ENCODE data around the gene TM4SF20.

TM4SF20 gene

GRCh38 chr2:227366769-227367426, 12.2 kb downstream of the TM4SF20 start:
- no peak for DNase-seq

GRCh38 chr2:227365833-227366232, 13.3 kb downstream of the TM4SF20 start:
- no peak for DNase-seq

DNA sequence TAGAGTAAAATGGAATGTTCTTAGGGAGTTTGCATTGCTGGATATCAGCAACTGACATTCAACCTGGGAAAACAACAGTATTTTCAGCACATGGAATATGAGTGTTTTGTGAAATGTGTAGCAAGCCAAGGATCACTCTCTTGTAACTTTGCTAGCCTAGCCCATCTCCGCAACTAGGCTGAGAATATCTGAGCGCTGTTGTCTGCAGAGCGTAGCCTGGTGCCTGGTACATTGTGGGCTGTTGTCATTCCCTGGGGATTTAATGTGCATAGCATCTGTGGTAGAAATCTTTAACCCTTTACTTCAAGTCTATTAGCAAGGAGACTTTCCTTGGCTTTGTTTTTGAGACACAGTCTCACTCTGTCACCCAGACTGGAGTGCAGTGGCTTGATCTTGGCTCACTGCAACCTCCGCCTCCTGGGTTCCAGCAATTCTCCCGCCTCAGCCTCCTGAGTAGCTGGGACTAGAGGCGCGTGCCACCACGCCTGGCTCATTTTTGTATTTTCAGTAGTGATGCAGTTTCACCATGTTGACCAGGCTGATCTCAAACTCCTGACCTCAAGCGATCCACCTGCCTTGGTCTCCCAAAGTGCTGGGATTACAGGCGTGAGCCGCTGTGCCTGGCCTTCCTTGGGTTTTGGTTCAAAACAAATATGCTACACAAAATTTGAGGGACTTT, 14.4 kb downstream of the TM4SF20 start:
- DNase-seq, result peak in 1 of 2 experiments; percentile 6

DNA sequence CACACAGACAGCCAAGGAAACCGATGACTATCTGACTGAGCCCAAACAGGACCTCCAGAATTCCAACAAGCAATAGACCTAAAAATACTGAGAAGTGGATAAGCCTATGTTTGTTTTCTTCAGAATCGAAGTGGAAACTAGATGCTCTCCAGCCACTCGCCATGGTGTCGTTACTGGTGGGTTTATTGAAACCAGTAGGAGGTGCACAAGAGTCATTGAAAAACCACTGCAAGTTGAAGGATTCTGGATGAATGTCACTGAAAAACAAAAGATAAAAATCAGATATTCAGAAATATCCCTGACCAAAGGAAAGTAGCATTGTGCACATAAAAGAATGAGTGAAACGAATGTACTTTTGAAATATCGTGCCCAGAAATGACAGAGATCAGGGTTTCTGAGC, 15.3 kb downstream of the TM4SF20 start:
- DNase-seq, result no peak

GRCh38 chr2:227360351-227360750, 18.8 kb downstream of the TM4SF20 start:
- no peak for DNase-seq

DNA sequence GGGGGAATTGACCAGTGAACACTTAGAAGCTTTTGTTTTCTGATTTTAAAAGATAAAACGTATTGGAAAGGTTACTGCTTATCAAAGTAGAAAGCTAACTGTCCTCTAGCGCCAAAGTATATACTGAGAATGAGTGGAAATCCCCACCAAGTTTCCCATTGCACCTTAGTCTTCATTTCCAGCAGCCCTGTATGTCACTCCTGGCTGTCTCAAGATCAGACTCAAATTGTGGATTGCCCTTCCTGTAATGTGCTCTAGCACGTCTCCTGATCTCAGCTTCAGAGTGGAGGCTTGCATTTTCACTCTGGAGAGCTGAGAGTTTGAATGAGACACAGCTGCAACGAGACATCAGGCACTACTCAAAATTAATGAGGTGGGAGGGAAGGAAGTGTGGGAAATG, 27.5 kb downstream of the TM4SF20 start:
- DNase-seq, result no peak

- DNase-seq, result no peak
Measured at GRCh38 chr2:227349989-227350612, 29.0 kb downstream of the TM4SF20 start.

DNA sequence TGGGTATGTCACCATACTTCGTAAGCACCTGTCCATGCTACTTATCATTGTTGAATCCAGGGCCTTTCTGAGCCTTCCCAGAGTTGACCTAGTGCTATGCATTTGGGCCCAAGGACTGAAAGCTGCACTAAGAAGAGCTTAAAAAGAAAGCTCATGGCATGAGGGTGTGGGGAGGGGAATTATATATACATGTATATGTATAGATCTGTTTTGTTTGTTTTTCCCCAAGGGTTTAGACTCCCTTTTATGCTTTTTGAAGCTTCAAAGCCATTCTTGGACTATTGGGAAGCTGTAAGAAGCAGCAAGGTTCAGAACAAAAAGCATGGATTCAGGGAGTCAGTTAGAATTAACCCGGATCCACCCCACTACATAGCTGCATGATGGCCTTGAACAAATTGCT, 30.8 kb downstream of the TM4SF20 start:
- DNase-seq, result no peak

- no peak for DNase-seq
Measured at GRCh38 chr2:227347117-227347516, 32.0 kb downstream of the TM4SF20 start.

- no peak for DNase-seq
Measured at GRCh38 chr2:227344231-227344630, 34.9 kb downstream of the TM4SF20 start.

DNA sequence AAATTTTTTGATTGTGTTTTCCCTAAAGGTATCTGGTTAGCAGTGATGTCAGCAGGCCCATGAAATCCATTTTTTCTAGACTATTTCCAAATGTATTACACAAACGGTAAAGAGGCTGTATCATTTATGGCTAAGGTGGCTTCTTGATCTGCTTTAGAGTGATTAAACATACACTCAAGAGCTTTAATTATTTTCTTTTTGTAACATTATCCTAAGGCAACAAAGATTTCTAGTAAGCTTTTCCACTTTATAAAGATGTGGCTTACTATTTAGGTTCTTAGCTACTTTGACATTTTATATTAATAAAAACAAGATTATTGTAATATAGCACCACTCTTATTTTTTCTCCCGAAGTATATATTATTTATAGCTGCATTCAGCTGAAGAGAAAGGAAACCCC, 37.6 kb downstream of the TM4SF20 start:
- DNase-seq, result no peak

- no peak for DNase-seq
Measured at GRCh38 chr2:227340106-227340505, 39.0 kb downstream of the TM4SF20 start.

- no peak for DNase-seq
Measured at GRCh38 chr2:227339098-227339599, 40.0 kb downstream of the TM4SF20 start.

- no peak for DNase-seq
Measured at GRCh38 chr2:227337442-227337841, 41.7 kb downstream of the TM4SF20 start.

DNA sequence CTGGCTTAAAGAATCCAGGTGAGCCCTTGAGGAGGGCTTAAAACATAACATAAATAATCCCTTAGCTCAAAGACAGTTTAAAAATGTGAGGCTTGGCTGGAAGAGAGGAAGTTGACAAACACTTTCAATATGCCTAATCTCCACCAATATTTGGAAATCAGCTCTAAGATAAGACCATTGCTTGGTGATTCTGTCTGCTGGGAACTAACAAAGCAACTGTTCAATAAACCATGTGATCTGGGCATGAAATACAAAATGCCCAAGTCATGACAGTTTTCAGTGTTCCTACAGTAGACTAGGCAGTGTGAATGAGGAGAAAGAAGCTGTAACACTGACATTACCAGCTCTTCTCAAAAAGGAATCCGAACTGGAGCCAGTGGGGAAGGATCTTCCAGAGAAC, 43.4 kb downstream of the TM4SF20 start:
- no peak for DNase-seq

GRCh38 chr2:227326783-227327182, 52.3 kb downstream of the TM4SF20 start:
- no peak for DNase-seq

- DNase-seq, result peak in 1 of 2 experiments; percentile 52
Measured at GRCh38 chr2:227325839-227326195, 53.3 kb downstream of the TM4SF20 start.

DNA sequence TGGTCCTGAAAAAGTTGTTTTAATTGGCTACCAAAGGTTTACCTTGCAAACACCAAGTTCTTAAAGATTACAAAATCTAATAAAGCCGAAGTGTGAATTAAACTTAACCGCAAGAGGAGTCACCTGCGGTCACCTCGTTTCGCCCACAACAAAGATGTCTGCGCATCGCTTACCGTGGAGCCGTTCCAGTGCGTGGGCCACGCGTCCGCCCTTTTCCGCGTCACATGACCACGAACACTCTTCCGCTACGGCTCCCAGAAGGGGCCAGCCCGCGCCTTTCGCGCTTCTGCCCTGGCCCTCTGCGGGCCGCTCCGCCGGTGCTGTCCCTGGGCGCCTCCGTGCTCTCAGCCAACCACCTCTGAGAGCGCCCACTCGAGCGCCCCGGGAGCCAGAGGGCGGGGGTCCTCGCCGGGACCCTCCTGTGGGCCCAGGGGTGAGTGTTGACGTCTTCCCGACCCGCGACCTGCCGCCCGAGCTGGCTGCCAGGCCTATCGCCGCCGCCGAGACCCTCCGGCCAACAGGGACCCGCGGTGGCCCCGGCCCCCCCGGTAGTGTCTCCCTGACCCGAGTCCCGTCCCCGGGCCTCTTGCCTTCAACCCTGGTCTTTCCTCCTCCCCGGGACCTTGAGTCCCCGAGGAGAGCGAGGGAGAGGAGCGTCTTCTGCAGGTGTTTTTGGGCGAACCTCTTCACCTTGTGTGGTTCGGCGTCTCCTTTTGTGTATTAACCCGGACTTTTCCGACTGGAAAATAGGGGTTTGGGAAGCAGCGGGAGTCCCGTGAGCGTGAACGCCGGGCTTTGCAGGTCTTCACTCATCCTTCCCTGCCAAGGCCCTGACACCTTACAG, 53.9 kb downstream of the TM4SF20 start, which contains the start of gene MFF:
MFF (plus strand) TSS at position 257 of the 844 bp plus-strand sequence. CDS start 5,415 bp downstream, outside the sequence.
- peak; percentile 78 to 91 for DNase-seq

DNA sequence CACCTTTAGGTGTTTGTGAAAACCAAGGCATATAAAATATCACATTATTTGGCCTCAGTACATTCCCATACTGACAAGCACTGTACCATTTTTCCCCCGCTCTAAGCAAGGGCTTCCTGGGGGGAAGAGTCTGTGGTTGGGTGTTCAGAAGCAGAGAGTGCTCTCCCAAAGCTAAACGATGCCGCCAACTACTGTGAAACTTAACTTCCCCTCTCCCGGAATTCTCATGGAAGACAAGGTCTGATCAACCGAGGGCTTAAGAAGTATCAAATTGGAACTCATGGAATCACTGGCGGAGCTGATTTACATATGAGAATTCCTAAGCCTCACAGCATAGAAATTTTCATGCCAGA, 54.5 kb downstream of the TM4SF20 start:
- peak; percentile 55 to 68 for DNase-seq

DNA sequence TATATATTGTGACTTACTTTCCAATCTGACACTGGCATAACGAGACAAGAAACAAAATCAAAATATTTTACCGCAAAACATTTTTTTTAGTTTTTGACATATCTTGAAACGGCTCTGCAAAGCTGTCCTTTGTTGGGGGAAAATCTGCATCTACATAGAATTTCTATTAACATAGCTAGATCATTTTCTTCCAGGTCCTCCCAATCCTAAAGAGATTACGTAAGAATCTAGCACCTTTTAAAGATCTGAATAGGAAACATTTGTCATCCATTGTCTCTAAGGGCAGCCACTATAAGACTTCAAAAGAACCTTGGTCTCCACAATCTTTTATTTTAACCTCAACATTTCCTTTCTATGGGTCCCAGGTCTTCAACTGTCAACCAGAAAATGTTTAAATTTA, 55.3 kb downstream of the TM4SF20 start:
- no peak for DNase-seq

DNA sequence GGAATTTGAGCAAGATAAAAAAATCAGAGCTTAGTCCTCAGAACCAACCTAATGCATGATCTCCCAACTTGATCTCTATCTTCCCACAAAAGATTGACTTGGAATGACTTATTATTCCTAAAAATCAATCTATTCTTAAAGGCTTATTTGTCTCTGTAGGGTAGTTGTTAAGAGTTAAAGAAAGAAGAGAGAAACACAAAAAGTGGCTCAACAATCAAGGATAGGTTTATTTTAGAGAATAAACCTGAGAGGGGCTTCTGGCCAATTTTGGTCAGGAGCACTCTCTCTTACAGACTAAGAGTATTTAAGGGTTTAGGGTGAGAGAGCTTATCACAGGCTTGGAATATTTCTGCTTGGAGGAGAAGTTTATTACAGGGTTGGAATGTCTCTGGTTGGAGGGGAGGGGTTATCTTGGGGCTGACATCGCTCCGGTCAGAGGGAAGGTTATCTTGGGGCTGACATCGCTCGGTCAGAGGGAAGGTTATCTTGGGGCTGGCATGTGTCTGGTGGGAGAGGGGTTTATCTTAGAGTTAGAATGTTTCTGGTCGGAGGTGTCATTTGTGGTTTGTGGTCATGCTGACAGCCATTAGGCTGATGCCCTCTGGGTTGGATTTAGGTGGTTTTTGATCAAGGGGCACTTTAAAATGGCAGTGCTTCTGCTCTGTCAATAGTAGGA, 56.4 kb downstream of the TM4SF20 start:
- no peak for DNase-seq

GRCh38 chr2:227320305-227321094, 58.6 kb downstream of the TM4SF20 start:
- no peak for DNase-seq
